H9 (cell line): Measurements from ENCODE around the gene FYN. TPM values are rescaled to one million over a fixed set of nuclear protein-coding genes. Genes with fewer than 3 reads are reported as not detected.

Source experiments
- DNase-seq: peaks from one replicate; pipeline ENCODE4 v3.0.0-alpha.2; 2017
- H2AFZ ChIP-seq: one replicate; pipeline ENCODE4 v1.6.1; 2013; ENCODE audit warnings: mild to moderate bottlenecking, low read length, control low read depth, moderate library complexity
- H2AK5ac ChIP-seq: 2 replicates; pipeline ENCODE4 v1.6.1; 2013; ENCODE audit warnings: low read length, control low read depth, mixed read lengths; ENCODE audit not compliant: insufficient read length
- H2BK120ac ChIP-seq: one replicate; pipeline ENCODE4 v1.6.1; 2013; ENCODE audit warnings: low read depth, mild to moderate bottlenecking, low read length, control low read depth, inconsistent platforms; ENCODE audit not compliant: poor library complexity, severe bottlenecking
- H2BK12ac ChIP-seq: 2 replicates; pipeline ENCODE4 v1.6.1; 2013; ENCODE audit warnings: low read length, control low read depth, mixed read lengths, low read depth; ENCODE audit not compliant: insufficient read length
- H2BK15ac ChIP-seq: 2 replicates; pipeline ENCODE4 v1.6.1; 2013; ENCODE audit warnings: low read depth, low read length, control low read depth
- H2BK20ac ChIP-seq: one replicate; pipeline ENCODE4 v1.6.1; 2013; ENCODE audit warnings: low read depth, mild to moderate bottlenecking, low read length, control low read depth, inconsistent platforms; ENCODE audit not compliant: poor library complexity, severe bottlenecking
- H2BK5ac ChIP-seq: 2 replicates; pipeline ENCODE4 v1.6.1; 2013; ENCODE audit warnings: low read length, control low read depth, mixed read lengths; ENCODE audit not compliant: insufficient read length
- H3K14ac ChIP-seq: 2 replicates; pipeline ENCODE4 v1.6.1; 2013; ENCODE audit warnings: low read length, control low read depth; ENCODE audit not compliant: insufficient read depth
- H3K18ac ChIP-seq: 2 replicates; pipeline ENCODE4 v1.6.1; 2013; ENCODE audit warnings: low read depth, mild to moderate bottlenecking, mixed read lengths, low read length, control low read depth; ENCODE audit not compliant: insufficient read length
- H3K23ac ChIP-seq: 2 replicates; pipeline ENCODE4 v1.6.1; 2013; ENCODE audit warnings: low read length, control low read depth, mixed read lengths, low read depth; ENCODE audit not compliant: insufficient read length
- H3K23me2 ChIP-seq: 2 replicates; pipeline ENCODE4 v1.6.1; 2013; ENCODE audit warnings: low read depth, mild to moderate bottlenecking, mixed read lengths, low read length, control low read depth; ENCODE audit not compliant: insufficient read length, poor library complexity, severe bottlenecking
- H3K27ac ChIP-seq: 2 replicates; pipeline ENCODE4 v1.5.1; 2013; ENCODE audit warnings: low read length, control low read depth, mixed read lengths, low read depth; ENCODE audit not compliant: insufficient read length
- H3K27me3 ChIP-seq: 2 replicates; pipeline ENCODE4 v1.6.1; 2013; ENCODE audit warnings: low read length, control low read depth, inconsistent platforms; ENCODE audit not compliant: insufficient read depth
- H3K4ac ChIP-seq: 2 replicates; pipeline ENCODE4 v1.6.1; 2013; ENCODE audit warnings: low read depth, mild to moderate bottlenecking, control low read depth, inconsistent platforms, low read length, moderate library complexity
- H3K4me1 ChIP-seq: 2 replicates; pipeline ENCODE4 v1.6.1; 2013; ENCODE audit warnings: low read length, control low read depth, inconsistent platforms; ENCODE audit not compliant: insufficient read depth
- H3K4me2 ChIP-seq: 2 replicates; pipeline ENCODE4 v1.6.1; 2013; ENCODE audit warnings: low read length, control low read depth, mixed read lengths; ENCODE audit not compliant: insufficient read length, insufficient read depth
- H3K56ac ChIP-seq: 2 replicates; pipeline ENCODE4 v1.6.1; 2013; ENCODE audit warnings: low read depth, mild to moderate bottlenecking, mixed read lengths, low read length, control low read depth; ENCODE audit not compliant: insufficient read length
- H3K79me1 ChIP-seq: 2 replicates; pipeline ENCODE4 v1.6.1; 2013; ENCODE audit warnings: low read depth, mild to moderate bottlenecking, moderate library complexity, low read length, control low read depth, inconsistent platforms; ENCODE audit not compliant: insufficient read depth, poor library complexity, severe bottlenecking
- H3K79me2 ChIP-seq: 2 replicates; pipeline ENCODE4 v1.6.1; 2013; ENCODE audit warnings: low read length, control low read depth, inconsistent platforms; ENCODE audit not compliant: insufficient read depth
- H3K9ac ChIP-seq: 2 replicates; pipeline ENCODE4 v1.6.1; 2013; ENCODE audit warnings: low read length, control low read depth, mixed read lengths; ENCODE audit not compliant: insufficient read length; ENCODE audit errors: extremely low read depth
- H3K9me3 ChIP-seq: one replicate; pipeline ENCODE4 v1.6.1; 2013; ENCODE audit warnings: low read depth, low read length, inconsistent platforms; ENCODE audit not compliant: control insufficient read depth
- H3T11ph ChIP-seq: one replicate; pipeline ENCODE4 v1.6.1; 2013; ENCODE audit warnings: mild to moderate bottlenecking, low read length, control low read depth, inconsistent platforms
- H4K20me1 ChIP-seq: one replicate; pipeline ENCODE4 v1.6.1; 2013; ENCODE audit not compliant: control insufficient read depth, insufficient read length, insufficient read depth
- H4K5ac ChIP-seq: 2 replicates; pipeline ENCODE4 v1.6.1; 2013; ENCODE audit warnings: low read depth, mild to moderate bottlenecking, mixed read lengths, low read length, control low read depth; ENCODE audit not compliant: insufficient read length
- H4K8ac ChIP-seq: replicated peaks from 2 replicates; pipeline ENCODE4 v1.6.1; 2013; ENCODE audit warnings: low read length, control low read depth, mixed read lengths, low read depth; ENCODE audit not compliant: insufficient read length
- H4K91ac ChIP-seq: 2 replicates; pipeline ENCODE4 v1.6.1; 2013; ENCODE audit warnings: low read depth, mild to moderate bottlenecking, moderate library complexity, mixed read lengths, low read length, control low read depth; ENCODE audit not compliant: insufficient read length
- H3K27ac Mint-ChIP-seq, 3 experiments: 2 replicates in 2 of 3; 3 replicates in 1 of 3; pipeline ENCODE4 v1.8.0; 2020 to 2021; ENCODE audit warnings: mixed read lengths in 3 of 3, mild to moderate bottlenecking in 1 of 3, moderate library complexity in 1 of 3
- H3K27me3 Mint-ChIP-seq: 2 replicates; pipeline ENCODE4 v1.8.0; 2021; ENCODE audit warnings: low read depth, mild to moderate bottlenecking, moderate library complexity, mixed read lengths
- H3K36me3 Mint-ChIP-seq, 3 experiments: 2 replicates in 2 of 3; 3 replicates in 1 of 3; pipeline ENCODE4 v1.8.0; 2020 to 2021; ENCODE audit warnings: low read depth in 3 of 3, mixed read lengths in 3 of 3; ENCODE audit not compliant: insufficient read depth in 1 of 3
- H3K4me1 Mint-ChIP-seq, 2 experiments: 2 replicates each; pipeline ENCODE4 v1.8.0; 2020; ENCODE audit warnings: mixed read lengths in 2 of 2
- H3K4me3 Mint-ChIP-seq, 2 experiments: 2 replicates in 1 of 2; 3 replicates in 1 of 2; pipeline ENCODE4 v1.8.0; 2020 to 2021; ENCODE audit warnings: mild to moderate bottlenecking in 2 of 2, mixed read lengths in 2 of 2, moderate library complexity in 1 of 2
- H3K9me3 Mint-ChIP-seq, 2 experiments: 2 replicates in 1 of 2; 3 replicates in 1 of 2; pipeline ENCODE4 v1.8.0; 2020; ENCODE audit warnings: mild to moderate bottlenecking in 2 of 2, mixed read lengths in 2 of 2, moderate library complexity in 1 of 2
- CTCF ChIP-seq: fragments of 200-600 bp; sonication (generic); conservative IDR thresholded peaks from 3 replicates; pipeline ENCODE4 v1.8.0; 2021; ENCODE audit warnings: antibody characterized with exemption, mild to moderate bottlenecking
- WGBS: extraction: QIAGEN DNeasy Blood & Tissue Kit; methylation state at CpG from one replicate; pipeline ENCODE4 v1.1.7; 2013; ENCODE audit warnings: missing lambda C conversion rate, low lambda C conversion rate, mixed read lengths; ENCODE audit not compliant: insufficient read length; ENCODE audit errors: extremely low coverage; 5-methylcytosine and 5-hydroxymethylcytosine counted together
- total RNA-seq: library from RNA; stranded (reverse); gene quantifications from 2 replicates; pipeline ENCODE4 v1.2.1, GENCODE V29; 2021

The FYN gene
- total RNA-seq, 1 experiment from 2014 or later, result 64.8 TPM

- Histone ChIP-seq H3K23me2 (no peaks in the 10 kb centered on the region), H2BK15ac (no peak overlapping the region), H3K27me3 (no peaks in the 10 kb centered on the region), H3K9me3 (no peaks in the 10 kb centered on the region), H3K27ac (no peak overlapping the region), H2AFZ (no peak overlapping the region), H3K18ac (no peak overlapping the region), H2AK5ac (no peak overlapping the region), H3K4me1 (peaks cover 15% of the 10 kb centered on the region), H4K8ac (no peak overlapping the region), H3K23ac (no peak overlapping the region), H3K79me1 (no peaks in the 10 kb centered on the region), H2BK5ac (no peak overlapping the region), H4K91ac (no peak overlapping the region), H4K20me1 (no peaks in the 10 kb centered on the region), H3K14ac (no peak overlapping the region), H3K4ac (no peak overlapping the region), H3K4me2 (no peak overlapping the region), H2BK12ac (no peak overlapping the region), H2BK20ac (no peak overlapping the region), H3K9ac (no peak overlapping the region), H3T11ph (no peak overlapping the region), H3K56ac (no peak overlapping the region), H4K5ac (no peak overlapping the region), H3K79me2 (peaks cover 2% of the 10 kb centered on the region; the same call in 1 of the 2 replicates), H2BK120ac (no peak overlapping the region)
- peaks cover 12 to 13% of the 10 kb centered on the region in 2 experiments for H3K4me1 Mint-ChIP-seq
- H3K9me3 Mint-ChIP-seq, result no peaks in the 10 kb centered on the region
- H3K27ac Mint-ChIP-seq, result no peak overlapping the region; a peak in 2 of 7 replicates
- DNase-seq, result no peak
- WGBS, result no CpG with 5 or more reads among the region's 5 CpGs
- no peak overlapping the region for H3K4me3 Mint-ChIP-seq
- no peaks in the 10 kb centered on the region; a peak in 1 of 7 replicates for H3K36me3 Mint-ChIP-seq
- TF ChIP-seq CTCF, result no peak
- H3K27me3 Mint-ChIP-seq, result no peaks in the 10 kb centered on the region
Measured at GRCh38 chr6:111838749-111839484, 34.3 kb downstream of the FYN start.
